ENCODE data around the gene MBIP.

The MBIP gene

GRCh38 chr14:36260970-36261640 is 59.3 kb downstream of the MBIP start:
- DNase-seq = no peak

- DNase-seq = no peak
These were observed 62.2 kb downstream of the MBIP start for GRCh38 chr14:36258241-36258640.

- no peak for DNase-seq
These were observed 64.2 kb downstream of the MBIP start for GRCh38 chr14:36256126-36256801.

GRCh38 chr14:36254020-36254624 is 66.3 kb downstream of the MBIP start:
- no peak for DNase-seq

Measured in NCI-H510A treated with DMSO at 0.1 percent for 48 hours (cell line).